ENCODE measurements around the gene PRKG1.

The PRKG1 gene

GRCh38 chr10:51669041-51669440 is 594.8 kb downstream of the PRKG1 start:
- Histone ChIP-seq H3K27ac (ENCODE audit: low read depth, low read length) (no peak overlapping the region), H3K9me3 (ENCODE audit: control insufficient read depth, insufficient read depth, low read length) (no peaks in the 10 kb centered on the region), H3K4me1 (ENCODE audit: control insufficient read depth, low read length) (no peaks in the 10 kb centered on the region), H3K27me3 (ENCODE audit: control insufficient read depth, low read length) (peaks cover 6% of the 10 kb centered on the region), H3F3A (ENCODE audit: control insufficient read depth, insufficient read depth) (no peaks in the 10 kb centered on the region), H3K9me2 (replicated peaks; ENCODE audit: control insufficient read depth, low read length) (no peaks in the 10 kb centered on the region), H3K36me3 (ENCODE audit: control insufficient read depth, low read length) (no peaks in the 10 kb centered on the region), H3K79me2 (ENCODE audit: control insufficient read depth, low read length) (no peaks in the 10 kb centered on the region), H3K4me3 (ENCODE audit: low read length) (no peak overlapping the region), H3K4me2 (ENCODE audit: low read length) (no peak overlapping the region), H4K20me1 (ENCODE audit: control insufficient read depth, insufficient read depth, low read depth, low read length) (no peaks in the 10 kb centered on the region)
- TF ChIP-seq EZH2phosphoT487 (IDR thresholded peaks at IDR 0.05; ENCODE audit: borderline replicate concordance, low read length) = no peak
- no peak for TF ChIP-seq CTCF (IDR thresholded peaks at IDR 0.05; ENCODE audit: low read depth, low read length, poor library complexity, severe bottlenecking)

GRCh38 chr10:51672039-51672535 is 597.8 kb downstream of the PRKG1 start:
- no peaks in the 10 kb centered on the region for H3F3A ChIP-seq (ENCODE audit: control insufficient read depth, insufficient read depth)
- no peak overlapping the region for H3K27ac ChIP-seq (ENCODE audit: low read depth, low read length)

GRCh38 chr10:51675088-51675487 is 600.8 kb downstream of the PRKG1 start:
- TF ChIP-seq EZH2phosphoT487 (IDR thresholded peaks at IDR 0.05; ENCODE audit: borderline replicate concordance, low read length) (no peak), CTCF (IDR thresholded peaks at IDR 0.05; ENCODE audit: low read depth, low read length, poor library complexity, severe bottlenecking) (no peak)
- Histone ChIP-seq H3K4me1 (ENCODE audit: control insufficient read depth, low read length) (no peaks in the 10 kb centered on the region), H3K4me2 (ENCODE audit: low read length) (no peak overlapping the region)

More at GRCh38 chr10:51672039-51672535, 597.8 kb downstream of the PRKG1 start:
- H3K9me3 ChIP-seq (ENCODE audit: control insufficient read depth, insufficient read depth, low read length) = no peaks in the 10 kb centered on the region
- TF ChIP-seq EZH2phosphoT487 (IDR thresholded peaks at IDR 0.05; ENCODE audit: borderline replicate concordance, low read length) (no peak), CTCF (IDR thresholded peaks at IDR 0.05; ENCODE audit: low read depth, low read length, poor library complexity, severe bottlenecking) (no peak)
- no peaks in the 10 kb centered on the region for H3K9me2 ChIP-seq (replicated peaks; ENCODE audit: control insufficient read depth, low read length)
- H3K4me3 ChIP-seq (ENCODE audit: low read length) = no peak overlapping the region
- no peaks in the 10 kb centered on the region for H4K20me1 ChIP-seq (ENCODE audit: control insufficient read depth, insufficient read depth, low read depth, low read length)
- no peaks in the 10 kb centered on the region for H3K4me1 ChIP-seq (ENCODE audit: control insufficient read depth, low read length)
- no peaks in the 10 kb centered on the region for H3K36me3 ChIP-seq (ENCODE audit: control insufficient read depth, low read length)
- no peaks in the 10 kb centered on the region for H3K79me2 ChIP-seq (ENCODE audit: control insufficient read depth, low read length)
- H3K4me2 ChIP-seq (ENCODE audit: low read length) = no peak overlapping the region
- no peaks in the 10 kb centered on the region for H3K27me3 ChIP-seq (ENCODE audit: control insufficient read depth, low read length)

More at GRCh38 chr10:51675088-51675487, 600.8 kb downstream of the PRKG1 start:
- Histone ChIP-seq H3K27ac (ENCODE audit: low read depth, low read length) (no peak overlapping the region), H3F3A (ENCODE audit: control insufficient read depth, insufficient read depth) (no peaks in the 10 kb centered on the region), H3K4me3 (ENCODE audit: low read length) (no peak overlapping the region), H4K20me1 (ENCODE audit: control insufficient read depth, insufficient read depth, low read depth, low read length) (no peaks in the 10 kb centered on the region), H3K9me2 (replicated peaks; ENCODE audit: control insufficient read depth, low read length) (no peaks in the 10 kb centered on the region), H3K9me3 (ENCODE audit: control insufficient read depth, insufficient read depth, low read length) (no peaks in the 10 kb centered on the region), H3K27me3 (ENCODE audit: control insufficient read depth, low read length) (no peaks in the 10 kb centered on the region; the same call in 1 of the 2 replicates), H3K79me2 (ENCODE audit: control insufficient read depth, low read length) (no peaks in the 10 kb centered on the region), H3K36me3 (ENCODE audit: control insufficient read depth, low read length) (no peaks in the 10 kb centered on the region)
